Liver (tissue), 3 donors: ENCODE measurements around the gene PDE2A.

Experiments used
- JUND ChIP-seq, 2 donors: IDR thresholded peaks; 2 replicates each; pipeline ENCODE4 v1.6.1; 2016; ENCODE audit warnings: antibody characterized with exemption in 2 of 2
- MAX ChIP-seq: IDR thresholded peaks from 2 replicates; pipeline ENCODE4 v1.6.1; 2016; ENCODE audit warnings: antibody characterized with exemption
- RAD21 ChIP-seq, 2 donors: IDR thresholded peaks; 2 replicates each; pipeline ENCODE4 v1.6.1; 2016; ENCODE audit warnings: antibody characterized with exemption in 2 of 2, mild to moderate bottlenecking in 2 of 2
- YY1 ChIP-seq: IDR thresholded peaks from 2 replicates; pipeline ENCODE4 v1.6.1; 2016; ENCODE audit warnings: antibody characterized with exemption, mild to moderate bottlenecking
- TF ChIP-seq, protein P1 (sequence below): fragments of 150-350 bp; IDR thresholded peaks from 2 replicates; pipeline ENCODE4 v1.5.1; 2017; ENCODE audit warnings: improper control_type of control experiment, low read depth, low read length; ENCODE audit not compliant: missing input control
- donor health status: healthy.
- donor health status: healthy.

GRCh38 chr11:72569966-72570892, 104.0 kb downstream of the PDE2A start:
- TF ChIP-seq, protein P1, sequence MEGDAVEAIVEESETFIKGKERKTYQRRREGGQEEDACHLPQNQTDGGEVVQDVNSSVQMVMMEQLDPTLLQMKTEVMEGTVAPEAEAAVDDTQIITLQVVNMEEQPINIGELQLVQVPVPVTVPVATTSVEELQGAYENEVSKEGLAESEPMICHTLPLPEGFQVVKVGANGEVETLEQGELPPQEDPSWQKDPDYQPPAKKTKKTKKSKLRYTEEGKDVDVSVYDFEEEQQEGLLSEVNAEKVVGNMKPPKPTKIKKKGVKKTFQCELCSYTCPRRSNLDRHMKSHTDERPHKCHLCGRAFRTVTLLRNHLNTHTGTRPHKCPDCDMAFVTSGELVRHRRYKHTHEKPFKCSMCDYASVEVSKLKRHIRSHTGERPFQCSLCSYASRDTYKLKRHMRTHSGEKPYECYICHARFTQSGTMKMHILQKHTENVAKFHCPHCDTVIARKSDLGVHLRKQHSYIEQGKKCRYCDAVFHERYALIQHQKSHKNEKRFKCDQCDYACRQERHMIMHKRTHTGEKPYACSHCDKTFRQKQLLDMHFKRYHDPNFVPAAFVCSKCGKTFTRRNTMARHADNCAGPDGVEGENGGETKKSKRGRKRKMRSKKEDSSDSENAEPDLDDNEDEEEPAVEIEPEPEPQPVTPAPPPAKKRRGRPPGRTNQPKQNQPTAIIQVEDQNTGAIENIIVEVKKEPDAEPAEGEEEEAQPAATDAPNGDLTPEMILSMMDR, result no peak
- TF ChIP-seq YY1 (no peak), JUND (IDR thresholded peaks at IDR 0.05) (no peak), RAD21 (IDR thresholded peaks at IDR 0.05) (no peak), MAX (no peak)
